MCF 10A (cell line): ENCODE data around the gene MYO3A. TPM values are rescaled to one million over a fixed set of nuclear protein-coding genes. Genes with fewer than 3 reads are reported as not detected.

Experiments used
- BruUV-seq: library from RNA; stranded (reverse); fragments of 400-500 nt; replicated peaks from 2 replicates; lab custom pipeline; 2021; lab: Mats Ljungman, UMichigan
- CTCF ChIA-PET: fragments of 300-600 bp; sonication (Branson Sonifier 250); formaldehyde crosslinking; extraction: SDS; loops from one replicate; lab custom pipeline; 2021; ENCODE audit warnings: antibody characterized with exemption, inconsistent platforms; lab: Yijun Ruan, JAX
- POLR2A ChIA-PET: fragments of 300-600, 350-650 bp; sonication (Branson Sonifier 250); formaldehyde crosslinking; extraction: SDS; loops from one replicate; lab custom pipeline; 2020; ENCODE audit warnings: antibody characterized with exemption, inconsistent platforms; lab: Yijun Ruan, JAX
- DNase-seq: peaks from one replicate; pipeline ENCODE4 v3.0.0-alpha.2; 2018; ENCODE audit not compliant: unreplicated experiment
- H3K27ac Mint-ChIP-seq: one replicate; pipeline ENCODE4 v1.8.0; 2022; ENCODE audit warnings: mild to moderate bottlenecking, low read depth, mixed read lengths; ENCODE audit not compliant: unreplicated experiment
- H3K27me3 Mint-ChIP-seq: one replicate; pipeline ENCODE4 v1.8.0; 2022; ENCODE audit warnings: mixed read lengths; ENCODE audit not compliant: insufficient read depth, unreplicated experiment
- H3K36me3 Mint-ChIP-seq: one replicate; pipeline ENCODE4 v1.8.0; 2022; ENCODE audit warnings: mild to moderate bottlenecking, moderate library complexity, mixed read lengths; ENCODE audit not compliant: insufficient read depth, unreplicated experiment
- H3K4me1 Mint-ChIP-seq: one replicate; pipeline ENCODE4 v1.8.0; 2022; ENCODE audit warnings: mixed read lengths; ENCODE audit not compliant: insufficient read depth, unreplicated experiment
- H3K4me3 Mint-ChIP-seq: one replicate; pipeline ENCODE4 v1.8.0; 2022; ENCODE audit warnings: mild to moderate bottlenecking, moderate library complexity, mixed read lengths; ENCODE audit not compliant: unreplicated experiment
- H3K9me3 Mint-ChIP-seq: one replicate; pipeline ENCODE4 v1.8.0; 2022; ENCODE audit warnings: mixed read lengths; ENCODE audit not compliant: unreplicated experiment
- CTCF ChIP-seq: fragments of 200-600 bp; IDR thresholded peaks from one replicate; pipeline ENCODE4 v1.8.0; 2022; ENCODE audit warnings: antibody characterized with exemption, mild to moderate bottlenecking; ENCODE audit not compliant: unreplicated experiment
- intact Hi-C: fragments of 100-400 bp; cut with micrococcal nuclease; formaldehyde crosslinking; loops from 2 replicates; pipeline ENCODE4 v1.14.1; 2022
- total RNA-seq: library from RNA; stranded (reverse); gene quantifications from 2 replicates; pipeline ENCODE4 v1.2.3, GENCODE V29; 2022

The MYO3A gene
- total RNA-seq, 1 experiment from 2014 or later, result not detected

GRCh38 chr10:26212511-26212910 is 278.5 kb downstream of the MYO3A start:
- Mint-ChIP-seq H3K27me3 (peaks cover 25% of the 10 kb centered on the region), H3K36me3 (peaks cover under 1% of the 10 kb centered on the region), H3K4me3 (no peak overlapping the region), H3K4me1 (no peaks in the 10 kb centered on the region), H3K9me3 (peaks cover 6% of the 10 kb centered on the region), H3K27ac (no peak overlapping the region)
- ChIA-PET POLR2A (no interaction called here), CTCF (no interaction called here)
- BruUV-seq, result no TSS peak
- TF ChIP-seq CTCF, result no peak
- no peak for DNase-seq
- intact Hi-C loops, result no loop called here

- H3K27ac Mint-ChIP-seq, result no peak overlapping the region
- H3K36me3 Mint-ChIP-seq, result no peaks in the 10 kb centered on the region
- TF ChIP-seq CTCF, result no peak
- ChIA-PET CTCF (no interaction called here), POLR2A (no interaction called here)
- peaks cover 6% of the 10 kb centered on the region for H3K9me3 Mint-ChIP-seq
- no peaks in the 10 kb centered on the region for H3K4me1 Mint-ChIP-seq
- BruUV-seq, result no TSS peak
- H3K4me3 Mint-ChIP-seq, result no peak overlapping the region
- no peak for DNase-seq
- peaks cover 29% of the 10 kb centered on the region for H3K27me3 Mint-ChIP-seq
- intact Hi-C loops, result no loop called here
Observed at GRCh38 chr10:26213157-26213800, 279.2 kb downstream of the MYO3A start.

- BruUV-seq, result no TSS peak
- Mint-ChIP-seq H3K4me1 (no peaks in the 10 kb centered on the region), H3K36me3 (no peaks in the 10 kb centered on the region), H3K4me3 (no peak overlapping the region), H3K9me3 (peaks cover 6% of the 10 kb centered on the region), H3K27me3 (peaks cover 36% of the 10 kb centered on the region), H3K27ac (no peak overlapping the region)
- ChIA-PET POLR2A (no interaction called here), CTCF (no interaction called here)
- DNase-seq, result no peak
- intact Hi-C loops, result no loop called here
- TF ChIP-seq CTCF, result no peak
Observed at GRCh38 chr10:26214004-26214403, 280.0 kb downstream of the MYO3A start.

- intact Hi-C loops, result no loop called here
- peaks cover 44% of the 10 kb centered on the region for H3K27me3 Mint-ChIP-seq
- H3K9me3 Mint-ChIP-seq, result peaks cover 6% of the 10 kb centered on the region
- H3K4me1 Mint-ChIP-seq, result peaks cover 6% of the 10 kb centered on the region
- DNase-seq, result no peak
- no peak overlapping the region for H3K4me3 Mint-ChIP-seq
- H3K27ac Mint-ChIP-seq, result no peak overlapping the region
- ChIA-PET POLR2A (no interaction called here), CTCF (interaction anchor here (0.7 kb wide), 1 partner anchor 23 kb away, joined by 3 read pairs; no protein-coding TSS in a partner anchor)
- BruUV-seq, result no TSS peak
- no peak for TF ChIP-seq CTCF
- H3K36me3 Mint-ChIP-seq, result no peaks in the 10 kb centered on the region
Observed at GRCh38 chr10:26214551-26215395, 280.7 kb downstream of the MYO3A start.
